HG02852 (cell line): ENCODE measurements around the gene PRKCA.

Experiments used
- ATAC-seq: cut with Tn5 transposase; IDR thresholded peaks from one replicate; pipeline ENCODE4 v1.9.1; 2021; ENCODE audit warnings: mild to moderate bottlenecking, moderate library complexity; ENCODE audit not compliant: unreplicated experiment

The PRKCA gene

DNA sequence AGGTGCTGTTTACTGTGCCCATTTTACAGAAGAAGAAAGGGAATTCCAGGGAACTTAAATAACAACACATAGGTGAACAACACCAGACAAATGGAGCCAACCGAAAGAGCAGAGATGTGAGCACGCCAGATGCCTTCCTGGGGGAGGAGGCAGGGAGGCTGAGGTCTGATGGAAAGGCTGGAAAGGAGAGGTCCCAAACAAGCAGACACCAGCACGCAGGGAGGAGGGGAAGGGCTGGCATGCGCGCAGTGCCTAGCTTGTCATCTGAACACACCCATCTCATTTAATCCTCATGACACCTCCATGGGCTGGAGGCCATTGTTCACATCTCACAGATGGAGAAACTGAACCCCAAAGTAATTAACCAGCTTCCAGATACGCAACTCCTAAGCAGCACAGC, 511.6 kb downstream of the PRKCA start:
- ATAC-seq, result no peak

DNA sequence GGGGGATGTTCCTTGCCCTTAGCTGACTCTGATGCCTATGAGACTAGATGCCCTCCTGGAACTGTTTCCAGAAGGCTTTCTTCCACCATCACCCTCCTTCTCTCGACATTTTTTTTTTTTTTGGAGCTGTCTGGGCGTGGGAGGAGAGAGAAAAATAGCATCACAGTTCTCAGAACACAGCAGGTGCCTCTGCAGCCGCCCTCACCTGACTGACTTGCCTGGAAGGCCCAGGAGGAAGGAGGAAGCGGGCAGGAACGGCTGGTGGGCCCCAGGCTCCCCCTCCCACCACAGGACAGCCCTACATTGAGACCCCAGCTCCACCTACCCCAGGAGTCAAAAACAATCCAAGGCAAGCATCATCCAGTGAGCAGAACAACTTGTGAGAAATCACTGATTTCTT, 512.2 kb downstream of the PRKCA start:
- no peak for ATAC-seq

DNA sequence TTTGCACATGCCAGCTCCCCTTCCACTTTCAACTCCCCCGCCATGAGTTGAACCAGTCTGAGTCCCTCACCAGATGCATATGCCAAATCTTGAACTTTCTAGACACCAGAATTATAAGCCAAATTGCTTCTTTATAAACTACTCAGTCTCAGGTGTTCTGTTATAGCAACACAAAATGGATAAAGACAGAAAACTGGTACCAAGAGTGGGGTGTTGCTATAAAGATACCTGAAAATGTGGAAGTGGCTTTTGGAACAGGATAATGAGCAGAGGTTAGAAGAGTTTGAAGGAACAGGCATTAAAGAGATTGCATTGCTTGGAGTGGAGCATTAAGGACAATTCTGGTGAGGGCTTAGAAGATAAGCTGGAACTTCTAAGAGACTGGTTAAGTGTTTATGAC, 515.3 kb downstream of the PRKCA start:
- no peak for ATAC-seq

DNA sequence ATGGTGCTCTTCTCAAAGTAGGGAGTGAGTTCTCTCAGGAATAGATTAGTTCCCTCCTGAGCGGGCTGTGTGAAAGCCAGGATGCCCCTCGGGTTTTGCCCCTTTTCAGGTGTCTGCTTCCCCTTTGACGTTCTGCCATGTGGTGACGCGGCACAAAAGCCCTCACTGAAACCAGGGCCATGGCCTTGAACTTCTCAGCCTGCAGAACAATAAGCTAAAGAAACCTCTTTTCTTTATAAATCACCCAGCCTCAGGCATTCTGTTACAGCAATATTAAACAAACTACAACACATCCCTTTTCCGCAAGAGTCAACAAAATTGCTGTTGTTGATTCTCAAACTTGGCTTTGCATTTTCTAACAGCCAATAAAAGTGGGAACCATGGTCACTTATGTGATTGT, 517.1 kb downstream of the PRKCA start:
- no peak for ATAC-seq

DNA sequence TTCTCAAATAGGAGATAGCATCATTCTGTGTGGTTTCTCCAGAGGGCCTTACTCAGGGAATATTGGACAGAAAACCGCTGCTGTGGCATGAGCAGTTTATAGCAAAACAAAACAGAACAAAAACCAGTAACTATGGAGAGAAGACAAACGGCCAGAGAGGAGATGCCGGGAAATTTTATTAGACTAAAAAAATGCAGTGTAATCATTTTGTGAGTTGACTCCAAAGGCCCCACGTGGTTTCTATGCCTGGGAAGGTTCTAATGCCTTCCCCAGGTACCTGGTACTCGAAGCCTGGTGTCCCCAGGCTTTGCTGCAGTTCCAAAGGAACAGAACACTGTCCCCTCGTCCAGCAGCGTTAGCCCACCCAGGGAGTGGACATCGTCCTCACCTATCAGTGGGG, 519.6 kb downstream of the PRKCA start:
- ATAC-seq, result no peak

DNA sequence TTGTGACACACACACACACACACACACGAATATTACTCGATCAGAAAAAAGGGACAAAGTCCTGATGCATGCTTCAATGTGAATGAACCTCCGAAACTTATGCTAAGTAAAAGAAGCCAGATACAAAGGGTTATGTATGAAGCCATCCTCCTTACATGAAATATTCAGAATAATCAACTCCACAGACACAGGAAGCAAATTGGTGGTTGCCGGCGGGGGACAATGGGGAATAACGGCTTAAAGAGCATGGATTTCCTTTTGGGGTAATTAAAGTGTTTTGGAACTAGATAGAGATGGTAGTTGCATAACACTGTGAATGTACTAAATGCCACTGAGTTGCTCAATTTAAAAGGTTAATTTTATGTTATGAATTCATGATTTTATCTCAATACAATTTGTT, 524.4 kb downstream of the PRKCA start:
- no peak for ATAC-seq

DNA sequence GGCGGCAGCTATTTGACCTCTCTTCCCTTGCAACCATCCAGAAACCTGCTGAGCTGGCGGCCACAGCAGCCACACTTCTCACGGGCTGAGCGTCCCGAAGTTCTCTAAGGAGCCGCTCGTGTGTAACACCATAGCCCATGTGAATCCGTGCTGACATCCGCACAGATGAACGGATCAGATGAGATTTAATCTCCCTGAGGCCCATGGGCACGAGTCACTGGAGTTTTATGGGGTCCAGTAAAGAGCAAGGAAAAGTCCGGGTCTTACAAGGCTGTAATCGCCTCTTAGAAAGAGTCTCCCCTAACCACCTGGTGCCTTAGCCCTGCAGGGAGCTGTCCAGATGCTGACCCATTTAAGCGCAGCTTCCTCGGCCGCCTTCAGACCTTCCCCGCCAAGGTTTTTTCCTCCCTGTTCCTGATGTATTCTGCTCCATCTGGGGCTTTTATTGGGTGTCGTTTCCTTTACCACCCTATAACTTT, 527.0 kb downstream of the PRKCA start:
- ATAC-seq, result no peak

DNA sequence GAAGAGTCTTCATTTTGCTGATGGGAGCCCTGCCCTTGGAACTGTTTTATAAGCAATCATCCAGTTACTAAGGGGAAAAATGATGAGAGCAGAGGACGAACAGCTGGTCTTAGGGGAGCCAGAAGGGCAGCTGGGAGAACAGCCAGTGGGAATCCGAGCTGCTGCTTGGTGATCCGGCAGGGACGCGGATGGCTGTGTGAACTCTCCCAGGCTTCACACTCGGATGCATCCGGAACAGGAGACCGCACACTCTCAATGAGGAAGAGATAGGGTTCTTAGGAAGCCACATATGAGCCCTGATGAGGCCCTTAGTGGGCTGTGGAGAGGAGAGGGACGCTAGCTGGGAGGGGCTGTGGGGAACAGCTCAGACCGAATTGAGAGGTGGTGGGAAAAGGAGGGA, 527.5 kb downstream of the PRKCA start:
- ATAC-seq, result no peak

DNA sequence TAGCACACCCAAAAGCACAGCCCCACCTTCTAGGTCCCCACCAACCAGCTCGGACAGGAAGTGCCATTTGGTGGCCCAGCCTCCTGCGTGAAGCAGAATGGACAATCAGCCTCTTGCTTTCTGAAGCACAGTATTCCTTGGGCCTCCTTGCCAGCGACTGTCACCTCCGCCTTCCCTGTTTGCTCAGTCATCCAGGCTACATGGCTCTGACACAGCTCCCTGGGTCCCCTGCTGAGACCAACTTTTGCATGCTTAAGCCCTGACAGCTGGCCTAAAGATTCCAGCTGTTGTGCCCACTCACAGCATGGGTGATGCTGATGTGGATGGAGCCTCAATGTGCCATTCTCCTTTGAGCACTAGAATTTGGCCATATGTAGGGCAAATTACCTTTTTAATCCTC, 528.0 kb downstream of the PRKCA start:
- ATAC-seq, result no peak

DNA sequence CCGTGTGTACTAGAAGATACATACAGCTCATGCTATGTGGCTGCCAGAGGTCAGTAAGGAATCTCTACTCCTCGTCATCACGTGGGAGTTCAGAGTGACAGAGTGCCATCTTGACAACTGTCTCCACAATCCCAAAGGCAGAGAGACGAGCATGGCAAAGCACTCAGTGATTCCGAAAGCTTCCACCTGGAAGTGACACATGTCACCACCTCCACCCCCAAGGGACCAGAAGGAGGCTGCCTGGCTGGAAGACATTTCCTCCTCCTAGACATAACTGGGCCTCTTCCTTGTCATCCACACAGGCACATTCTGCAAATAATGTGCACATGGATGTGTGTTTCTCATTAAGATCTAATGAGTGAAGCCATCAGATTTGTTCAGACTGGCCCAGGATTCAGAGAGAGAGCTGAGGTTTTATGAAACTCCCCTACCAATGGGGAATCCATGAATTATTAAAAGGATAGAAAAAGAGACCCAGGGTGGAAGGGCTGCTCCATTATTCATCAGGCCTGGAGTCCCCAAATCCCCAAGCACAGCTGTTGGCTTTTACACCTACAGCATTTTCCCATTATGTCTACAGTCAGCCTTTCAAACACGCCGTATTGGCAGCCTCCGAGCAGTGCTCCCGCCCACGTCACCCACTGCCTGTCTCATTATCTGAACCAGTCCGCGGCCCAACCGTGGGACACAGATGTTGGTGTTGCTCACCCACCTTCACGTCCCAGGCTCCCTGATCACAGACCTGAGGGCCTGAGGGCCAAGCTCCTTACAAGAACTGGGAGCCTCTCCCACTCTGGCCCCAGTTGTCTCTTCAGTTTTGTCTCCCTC, 529.2 kb downstream of the PRKCA start:
- no peak for ATAC-seq

DNA sequence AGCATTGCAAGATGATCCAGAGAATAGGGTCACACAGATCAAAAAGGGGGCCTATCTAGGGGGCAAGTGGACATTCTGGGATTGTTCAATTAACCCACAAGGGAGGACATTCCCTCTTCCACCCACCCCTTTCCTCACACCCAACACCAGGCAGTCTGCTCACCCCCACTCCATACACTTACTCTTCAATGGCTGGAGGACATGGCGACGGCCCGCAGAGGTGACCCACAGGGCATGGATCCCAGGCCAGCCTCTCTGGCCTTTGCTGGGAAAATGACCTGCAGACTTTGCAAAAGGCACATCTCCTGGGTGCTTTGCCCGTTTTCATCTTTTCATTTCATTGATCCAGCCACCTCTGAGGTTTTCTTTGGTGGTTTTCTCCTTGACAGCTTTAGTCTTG, 530.8 kb downstream of the PRKCA start:
- no peak for ATAC-seq

DNA sequence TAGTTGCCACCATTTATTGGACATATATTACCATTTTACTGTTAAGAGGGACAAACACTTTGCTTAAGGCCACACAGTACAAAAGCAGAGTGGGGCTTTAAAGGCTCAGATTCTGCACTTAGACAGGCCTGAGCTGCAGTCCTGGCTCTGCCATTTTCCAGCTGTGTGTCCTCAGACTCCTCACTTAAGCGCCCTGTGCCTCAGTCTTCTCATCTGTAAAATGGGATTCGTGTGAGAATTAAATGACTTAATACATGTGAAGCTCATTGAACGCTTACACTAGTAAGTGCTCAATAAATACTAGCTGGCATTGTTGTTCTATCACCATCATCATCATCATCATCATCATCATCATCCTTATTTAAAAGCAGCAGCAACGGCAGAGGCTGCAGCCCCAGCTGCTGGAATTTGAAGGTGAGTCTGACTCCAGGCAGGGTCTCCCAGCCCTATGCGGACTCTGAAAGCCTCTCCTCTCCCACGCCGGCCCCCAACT, 532.1 kb downstream of the PRKCA start:
- ATAC-seq, result no peak

DNA sequence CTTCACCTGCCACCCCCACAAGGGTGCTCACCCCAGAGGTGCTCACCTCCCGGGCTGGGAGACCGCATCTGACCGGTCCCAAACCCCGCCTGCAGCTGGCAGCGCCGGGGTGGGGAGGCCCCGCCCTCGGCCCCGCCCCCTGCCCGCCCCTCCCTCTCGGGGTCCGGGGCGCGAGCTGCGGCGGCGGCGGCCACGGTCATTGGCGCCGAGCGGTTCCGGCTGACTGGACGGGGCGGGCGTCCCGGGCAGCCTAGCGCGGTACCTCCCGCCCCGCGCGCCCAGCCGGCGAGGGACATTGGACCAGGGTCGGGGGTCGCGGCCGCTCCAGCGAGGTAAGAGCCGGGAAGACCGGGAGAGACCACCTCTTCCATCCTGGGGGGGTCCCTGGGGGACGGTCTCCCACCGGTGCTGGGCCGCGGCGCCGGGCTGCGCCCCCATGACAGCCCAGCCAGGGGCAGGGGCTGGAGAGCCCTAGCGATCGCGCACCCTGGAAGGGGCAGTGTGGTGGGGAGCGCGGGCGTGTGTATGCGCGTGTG, 532.6 kb downstream of the PRKCA start, which contains the start of gene CACNG5:
Gene CACNG5, plus strand, starts transcription at position 199 of the 536 bp plus-strand sequence. CDS start 42,216 bp downstream, outside the sequence.
- ATAC-seq, result no peak

DNA sequence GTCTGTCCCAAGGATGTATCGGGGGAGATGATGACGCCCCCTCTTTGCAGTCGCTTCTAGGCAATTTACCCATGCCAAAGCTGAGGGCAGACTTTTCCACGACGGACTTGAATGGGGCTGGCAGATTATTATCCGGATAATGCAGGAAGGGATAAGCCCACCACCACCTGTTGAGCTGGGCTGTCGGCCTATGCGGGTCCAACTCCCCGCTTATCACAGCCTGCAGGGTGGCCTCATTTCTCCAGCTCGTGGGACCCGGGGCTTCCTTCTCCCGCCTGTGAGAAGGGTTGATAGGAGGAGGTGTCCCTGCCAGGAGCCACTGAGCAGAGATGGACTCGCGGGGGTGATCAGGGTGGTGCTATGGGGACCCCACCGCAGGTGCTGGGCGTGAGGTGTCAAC, 533.1 kb downstream of the PRKCA start:
- ATAC-seq, result no peak

DNA sequence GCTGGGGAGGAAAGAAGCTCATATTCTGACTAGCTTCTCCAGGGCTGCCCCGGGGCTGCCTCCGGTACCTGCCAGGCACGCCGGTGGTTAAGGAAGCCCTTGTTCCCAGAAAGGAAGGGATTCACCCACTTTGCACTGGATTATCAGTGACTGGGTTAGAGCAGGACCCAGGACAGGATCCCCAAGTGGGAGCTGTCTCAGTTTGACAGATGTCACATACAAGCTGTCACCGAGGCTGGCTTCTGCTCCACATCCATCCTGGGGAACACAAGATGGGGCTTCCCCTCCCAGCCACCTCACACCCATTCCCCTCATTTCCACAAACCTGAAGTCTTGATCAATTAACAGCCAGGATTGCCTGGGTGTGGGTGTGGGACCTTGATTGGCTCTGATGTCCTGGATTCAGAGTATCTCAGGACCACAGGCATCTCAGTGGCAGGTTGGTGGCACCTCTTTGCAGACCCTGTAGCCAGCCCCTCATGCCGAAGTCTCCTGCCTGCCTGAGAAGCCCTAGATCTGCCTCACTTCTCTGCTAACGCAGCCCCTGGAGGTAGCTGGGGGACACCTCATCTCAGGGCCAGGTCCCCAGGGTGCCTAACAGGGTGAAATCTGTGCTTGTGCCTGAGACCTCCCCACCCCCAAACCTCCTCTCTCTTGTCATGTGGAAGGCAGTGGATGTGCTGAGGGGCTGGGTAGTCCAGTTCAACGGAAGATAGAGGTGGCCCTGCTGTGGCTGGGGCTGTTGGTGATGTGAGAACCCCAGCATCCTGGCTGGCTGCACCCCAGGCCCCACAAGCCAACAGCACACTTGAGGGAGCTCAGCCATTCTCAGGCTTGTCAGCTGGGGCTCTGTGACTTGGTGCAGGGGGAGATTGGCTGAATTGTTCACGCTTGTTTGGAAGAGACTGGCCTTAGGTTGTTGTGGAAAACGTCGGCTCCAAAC, 533.9 kb downstream of the PRKCA start:
- ATAC-seq, result no peak

DNA sequence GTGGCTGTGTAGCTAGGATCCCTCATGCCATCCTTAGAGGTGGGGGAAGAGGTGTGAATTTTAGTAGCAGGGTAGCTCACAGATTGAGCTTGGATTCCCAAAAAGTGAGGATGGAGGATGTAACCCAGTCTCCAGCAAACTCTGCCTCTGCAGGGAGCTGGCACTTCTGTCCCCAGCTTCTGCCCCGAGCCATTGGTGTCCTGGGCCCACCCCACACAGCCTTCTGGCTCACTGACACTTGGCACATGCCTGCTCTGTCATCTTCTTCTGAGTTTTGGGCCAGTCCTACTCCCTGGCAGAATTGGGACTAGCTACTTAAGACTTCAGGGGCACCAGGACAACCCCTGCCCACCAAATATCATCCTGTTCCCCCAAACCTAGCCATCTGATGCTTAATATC, 534.8 kb downstream of the PRKCA start:
- ATAC-seq, result no peak

DNA sequence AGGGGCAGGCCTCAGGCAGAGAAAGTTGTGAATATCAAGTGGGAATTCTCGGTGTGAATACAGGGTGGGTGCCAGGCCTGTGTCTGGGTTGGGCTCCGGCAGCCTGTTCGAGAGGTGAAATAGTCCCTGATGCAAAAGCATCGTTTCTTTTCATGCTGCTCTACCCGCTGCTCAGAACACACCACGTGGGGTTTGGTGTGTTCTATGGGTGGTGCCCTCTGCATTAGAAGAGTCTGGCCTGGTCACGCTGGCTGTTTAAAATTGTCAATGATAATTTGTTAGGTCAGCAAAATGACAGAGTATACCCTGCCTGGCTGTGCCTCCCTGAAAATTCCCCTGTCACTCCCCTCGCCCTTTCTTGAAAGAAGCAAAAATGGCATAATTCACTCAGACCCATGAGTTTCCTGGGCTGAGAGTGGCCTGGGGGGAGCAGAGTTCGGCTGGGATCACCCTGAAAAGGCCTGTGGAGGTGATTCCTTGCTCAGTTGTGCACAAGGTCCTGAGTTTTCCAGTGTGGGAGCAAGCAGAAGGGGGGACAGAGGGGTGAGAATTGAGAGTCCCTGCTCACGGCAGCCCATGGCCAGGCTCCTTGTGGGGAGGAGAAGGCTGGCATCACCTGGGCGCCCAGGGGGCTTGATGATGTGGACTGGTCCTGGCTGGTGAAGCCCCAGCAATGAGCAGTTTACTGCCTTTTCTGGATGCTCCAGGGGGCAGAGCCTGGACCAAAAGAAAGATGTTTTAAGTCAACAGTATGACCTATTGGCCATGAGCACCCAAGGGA, 535.7 kb downstream of the PRKCA start:
- no peak for ATAC-seq

DNA sequence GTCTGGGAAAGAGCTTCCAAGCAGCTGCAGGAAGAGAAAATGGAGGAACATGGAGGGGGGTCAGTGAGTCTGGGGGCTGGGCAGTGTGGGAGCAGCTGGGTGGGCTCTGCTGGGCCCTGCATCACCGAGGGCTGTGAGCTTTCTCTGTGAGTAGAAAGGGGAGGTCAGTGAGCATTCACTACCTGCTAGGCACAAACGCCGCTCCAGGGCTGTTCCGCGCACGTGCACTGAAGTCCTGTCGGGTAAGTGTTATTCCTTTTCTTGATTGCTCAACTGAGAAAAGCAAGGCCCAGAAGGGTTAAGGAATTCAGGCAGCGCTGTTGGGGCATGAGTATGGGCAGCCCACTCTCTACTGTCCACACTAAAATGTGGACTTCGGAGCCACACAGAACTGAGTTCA, 537.2 kb downstream of the PRKCA start:
- ATAC-seq, result no peak

DNA sequence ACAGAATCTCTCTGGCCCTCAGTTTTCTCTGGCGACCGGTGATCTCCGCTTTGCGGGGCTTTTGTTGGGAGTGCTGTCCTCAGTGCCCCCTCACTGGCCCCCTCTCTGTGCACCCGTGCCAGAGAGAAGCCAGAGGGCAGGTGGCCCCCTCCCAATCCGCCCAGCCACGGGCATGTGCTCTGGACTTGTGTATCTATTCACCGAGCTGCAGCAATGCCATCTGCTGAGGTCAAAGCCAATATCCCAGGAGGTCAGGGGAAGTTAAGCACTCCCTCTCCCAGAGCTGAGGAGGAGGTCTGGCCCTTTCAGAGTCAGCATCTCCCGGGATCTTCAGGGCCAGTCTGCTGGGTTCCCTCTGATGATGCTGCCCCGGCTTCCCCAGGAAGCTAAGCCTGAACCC, 537.6 kb downstream of the PRKCA start:
- ATAC-seq, result no peak

DNA sequence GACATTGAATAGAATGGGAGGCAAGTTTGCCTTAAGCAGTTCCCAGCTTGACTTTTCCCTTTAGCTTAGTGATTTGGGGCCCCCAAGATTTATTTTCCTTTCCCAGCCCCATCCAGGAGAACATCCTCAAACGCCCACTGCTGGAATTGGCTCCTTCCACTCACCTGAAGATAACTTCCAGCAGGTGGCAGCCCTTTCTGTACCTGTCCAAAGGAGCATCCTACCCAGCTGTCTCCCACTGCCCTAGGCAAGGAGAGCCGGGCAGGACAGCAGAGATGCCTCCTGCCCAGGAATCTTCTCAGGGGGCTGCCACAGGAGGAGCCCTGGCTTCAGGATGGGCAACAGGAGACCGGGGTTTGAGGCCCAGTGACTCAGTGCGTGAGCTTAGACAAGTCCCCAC, 538.9 kb downstream of the PRKCA start:
- no peak for ATAC-seq

DNA sequence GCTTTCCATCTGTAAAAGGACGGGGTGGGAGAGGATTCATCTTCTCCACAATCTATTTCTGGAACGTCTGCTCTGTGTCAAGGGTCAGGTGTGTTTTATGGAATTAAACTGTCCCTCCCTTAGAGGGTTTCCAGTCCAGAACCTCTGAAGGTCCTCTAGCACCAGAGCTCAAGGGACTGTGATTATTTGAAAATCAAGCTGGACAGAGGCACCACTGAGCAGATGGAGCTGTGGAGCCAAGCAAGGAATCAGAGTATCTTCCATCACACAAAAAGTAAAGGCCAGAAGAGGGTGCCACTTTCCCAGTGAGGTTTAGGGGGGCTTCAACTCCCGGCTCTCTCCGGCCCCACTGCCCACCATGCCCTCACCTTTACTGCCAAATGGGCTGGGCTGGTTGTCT, 539.3 kb downstream of the PRKCA start:
- no peak for ATAC-seq
